ENCODE data around the gene OR51G1.
"Not testable (repeated sequence)": the region's sequence is repeated elsewhere in the genome, so short reads cannot be mapped to it uniquely, and the experiment has no call there.

Gene OR51G1, protein sequence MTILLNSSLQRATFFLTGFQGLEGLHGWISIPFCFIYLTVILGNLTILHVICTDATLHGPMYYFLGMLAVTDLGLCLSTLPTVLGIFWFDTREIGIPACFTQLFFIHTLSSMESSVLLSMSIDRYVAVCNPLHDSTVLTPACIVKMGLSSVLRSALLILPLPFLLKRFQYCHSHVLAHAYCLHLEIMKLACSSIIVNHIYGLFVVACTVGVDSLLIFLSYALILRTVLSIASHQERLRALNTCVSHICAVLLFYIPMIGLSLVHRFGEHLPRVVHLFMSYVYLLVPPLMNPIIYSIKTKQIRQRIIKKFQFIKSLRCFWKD

DNA sequence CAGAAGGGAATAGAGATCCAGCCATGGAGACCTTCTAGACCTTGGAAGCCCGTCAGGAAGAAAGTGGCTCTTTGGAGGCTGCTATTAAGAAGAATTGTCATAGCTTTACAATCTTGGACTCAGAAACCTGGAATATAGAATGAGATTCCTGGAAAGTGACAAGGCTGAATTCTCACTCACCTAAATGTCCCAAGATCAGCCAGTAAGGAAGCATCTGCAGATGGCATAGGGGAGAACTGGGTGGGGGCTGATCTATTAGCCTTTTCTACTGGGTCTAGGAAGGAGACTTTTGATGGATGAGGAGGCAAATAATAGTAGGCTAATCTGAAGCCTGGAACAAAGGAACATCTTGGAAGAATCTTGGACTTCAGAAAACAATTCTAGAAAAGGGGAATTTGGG, at the start of gene OR51G1:
Gene OR51G1 (minus strand): TSS at position 101 of the 400 bp plus-strand sequence. CDS start 0 bp downstream, at position 101.
- Histone ChIP-seq H3K4me3 (ENCODE audit: low read depth, low read length) (no peak within 1 kb of the TSS), H3K27me3 (ENCODE audit: control insufficient read depth, insufficient read depth, low read length) (no peaks in the 10 kb centered on the region), H3K36me3 (ENCODE audit: control insufficient read depth, insufficient read depth, low read length) (no peaks in the 10 kb centered on the region)

GRCh38 chr11:4962816-4963215, 38.7 kb upstream of the OR51G1 start:
- H3K4me1 ChIP-seq: no peaks in the 10 kb centered on the region
- no peaks in the 10 kb centered on the region for H3K79me2 ChIP-seq
- no peak overlapping the region for H3K27ac ChIP-seq
- H3K27me3 ChIP-seq (ENCODE audit: control insufficient read depth, insufficient read depth, low read length): no peaks in the 10 kb centered on the region
- H3K4me2 ChIP-seq (ENCODE audit: low read length): no peak overlapping the region
- no peak overlapping the region for H2AFZ ChIP-seq
- no peaks in the 10 kb centered on the region for H3K9me3 ChIP-seq (ENCODE audit: control insufficient read depth, low read length)
- H3K9ac ChIP-seq: no peak overlapping the region
- TF ChIP-seq, protein P1, sequence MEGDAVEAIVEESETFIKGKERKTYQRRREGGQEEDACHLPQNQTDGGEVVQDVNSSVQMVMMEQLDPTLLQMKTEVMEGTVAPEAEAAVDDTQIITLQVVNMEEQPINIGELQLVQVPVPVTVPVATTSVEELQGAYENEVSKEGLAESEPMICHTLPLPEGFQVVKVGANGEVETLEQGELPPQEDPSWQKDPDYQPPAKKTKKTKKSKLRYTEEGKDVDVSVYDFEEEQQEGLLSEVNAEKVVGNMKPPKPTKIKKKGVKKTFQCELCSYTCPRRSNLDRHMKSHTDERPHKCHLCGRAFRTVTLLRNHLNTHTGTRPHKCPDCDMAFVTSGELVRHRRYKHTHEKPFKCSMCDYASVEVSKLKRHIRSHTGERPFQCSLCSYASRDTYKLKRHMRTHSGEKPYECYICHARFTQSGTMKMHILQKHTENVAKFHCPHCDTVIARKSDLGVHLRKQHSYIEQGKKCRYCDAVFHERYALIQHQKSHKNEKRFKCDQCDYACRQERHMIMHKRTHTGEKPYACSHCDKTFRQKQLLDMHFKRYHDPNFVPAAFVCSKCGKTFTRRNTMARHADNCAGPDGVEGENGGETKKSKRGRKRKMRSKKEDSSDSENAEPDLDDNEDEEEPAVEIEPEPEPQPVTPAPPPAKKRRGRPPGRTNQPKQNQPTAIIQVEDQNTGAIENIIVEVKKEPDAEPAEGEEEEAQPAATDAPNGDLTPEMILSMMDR (IDR thresholded peaks at IDR 0.05): no peak
- H3K4me3 ChIP-seq (ENCODE audit: low read depth, low read length): no peak overlapping the region
- no peaks in the 10 kb centered on the region for H3K36me3 ChIP-seq (ENCODE audit: control insufficient read depth, insufficient read depth, low read length)

More for the DNA sequence above, at the start of gene OR51G1:
- H3K27ac ChIP-seq: no peak within 1 kb of the TSS
- H3K4me1 ChIP-seq: no peaks in the 10 kb centered on the region
- H2AFZ ChIP-seq: no peak within 1 kb of the TSS
- no peak within 1 kb of the TSS for H3K9ac ChIP-seq
- no peaks in the 10 kb centered on the region for H3K9me3 ChIP-seq (ENCODE audit: control insufficient read depth, low read length)
- H3K79me2 ChIP-seq: no peaks in the 10 kb centered on the region
- TF ChIP-seq, protein P1 (IDR thresholded peaks at IDR 0.05): no peak
- H3K4me2 ChIP-seq (ENCODE audit: low read length): no peak within 1 kb of the TSS

GRCh38 chr11:4960877-4961276, 36.7 kb upstream of the OR51G1 start:
- Histone ChIP-seq H3K27me3 (ENCODE audit: control insufficient read depth, insufficient read depth, low read length) (no peaks in the 10 kb centered on the region), H3K9ac (no peak overlapping the region)

GRCh38 chr11:4957396-4957795, 33.3 kb upstream of the OR51G1 start:
- Histone ChIP-seq H3K9ac (no peak overlapping the region), H3K9me3 (ENCODE audit: control insufficient read depth, low read length) (no peaks in the 10 kb centered on the region), H2AFZ (no peak overlapping the region), H3K4me1 (no peaks in the 10 kb centered on the region), H3K4me3 (ENCODE audit: low read depth, low read length) (no peak overlapping the region), H3K79me2 (no peaks in the 10 kb centered on the region), H3K27ac (no peak overlapping the region), H3K4me2 (ENCODE audit: low read length) (no peak overlapping the region), H3K36me3 (ENCODE audit: control insufficient read depth, insufficient read depth, low read length) (no peaks in the 10 kb centered on the region), H3K27me3 (ENCODE audit: control insufficient read depth, insufficient read depth, low read length) (no peaks in the 10 kb centered on the region)
- TF ChIP-seq, protein P1 (IDR thresholded peaks at IDR 0.05): no peak

More at GRCh38 chr11:4960877-4961276, 36.7 kb upstream of the OR51G1 start:
- TF ChIP-seq, protein P1 (IDR thresholded peaks at IDR 0.05): no peak
- no peaks in the 10 kb centered on the region for H3K36me3 ChIP-seq (ENCODE audit: control insufficient read depth, insufficient read depth, low read length)
- H3K4me3 ChIP-seq (ENCODE audit: low read depth, low read length): no peak overlapping the region
- H3K79me2 ChIP-seq: no peaks in the 10 kb centered on the region
- H3K27ac ChIP-seq: no peak overlapping the region
- no peaks in the 10 kb centered on the region for H3K4me1 ChIP-seq
- no peak overlapping the region for H2AFZ ChIP-seq
- no peaks in the 10 kb centered on the region for H3K9me3 ChIP-seq (ENCODE audit: control insufficient read depth, low read length)
- H3K4me2 ChIP-seq (ENCODE audit: low read length): no peak overlapping the region

DNA sequence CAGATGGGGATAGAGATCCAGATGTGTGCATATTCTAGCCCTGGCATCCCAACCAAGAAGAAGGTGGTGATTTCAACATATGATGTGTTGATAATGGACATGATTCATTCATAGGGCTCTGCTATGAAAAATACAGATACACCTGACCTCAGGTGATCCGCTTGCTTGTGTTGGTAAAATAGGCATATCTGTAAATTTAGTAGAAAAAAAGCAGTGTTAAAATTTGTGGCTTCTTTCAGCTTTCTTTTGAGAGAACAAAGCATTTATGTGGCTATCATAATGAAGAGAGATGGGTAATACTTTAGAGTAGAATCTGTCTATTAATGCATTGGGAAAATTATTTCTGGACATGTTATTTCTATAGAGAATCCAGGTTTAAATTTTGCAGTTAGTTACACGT, 31.5 kb upstream of the OR51G1 start, which contains the start of gene OR51A2:
Gene OR51A2 (minus strand): TSS at position 101 of the 400 bp plus-strand sequence. CDS start 0 bp downstream, at position 101.
- H3K27me3 ChIP-seq (ENCODE audit: control insufficient read depth, insufficient read depth, low read length); H3K4me3 ChIP-seq (ENCODE audit: low read depth, low read length): not testable (repeated sequence)

More for the DNA sequence above, 31.5 kb upstream of the OR51G1 start, which contains the start of gene OR51A2:
- H3K4me2 ChIP-seq (ENCODE audit: low read length); H3K4me1 ChIP-seq; H3K79me2 ChIP-seq; H3K9ac ChIP-seq; H3K9me3 ChIP-seq (ENCODE audit: control insufficient read depth, low read length); H3K27ac ChIP-seq; H2AFZ ChIP-seq; H3K36me3 ChIP-seq (ENCODE audit: control insufficient read depth, insufficient read depth, low read length): not testable (repeated sequence)

Data from parathyroid adenoma (tissue), 2 donors.